ENCODE data around the gene S100A3.

Gene S100A3

GRCh38 chr1:153515504-153516394 lies 33.3 kb downstream of the S100A3 start:
- in situ Hi-C loops (cut with MboI; ENCODE audit: low sequenced_read_pairs), result loop anchor here (25.0 kb wide), 2 partner anchors 247 to 472 kb away; partner anchors contain the start of genes JTB, RAB13 and RPS27

DNA sequence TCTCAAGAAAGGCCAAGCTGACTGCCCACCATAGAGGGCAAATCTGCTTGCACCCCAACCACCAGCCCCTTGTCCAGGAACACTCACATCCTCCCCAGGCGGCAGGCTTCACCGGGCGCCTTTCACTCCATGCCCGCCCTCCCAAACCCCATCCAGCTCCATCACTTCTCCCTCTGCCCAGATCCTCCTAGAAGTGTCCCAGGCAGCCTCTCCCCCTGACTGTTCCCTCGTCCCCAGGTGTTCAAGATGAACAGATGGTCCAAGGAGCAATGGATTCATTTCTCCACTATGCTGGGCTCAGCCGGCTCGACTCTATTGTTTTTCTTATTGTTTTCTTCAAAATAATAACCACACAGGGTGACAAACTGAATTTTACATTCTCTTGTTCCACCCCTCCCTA lies 35.4 kb downstream of the S100A3 start:
- in situ Hi-C loops (cut with MboI; ENCODE audit: low sequenced_read_pairs), result loop anchor here (25.0 kb wide), 2 partner anchors 249 to 474 kb away; partner anchors contain the start of genes JTB, RAB13 and RPS27

GRCh38 chr1:153513023-153513422 lies 36.0 kb downstream of the S100A3 start:
- in situ Hi-C loops (cut with MboI; ENCODE audit: low sequenced_read_pairs), result loop anchor here (25.0 kb wide), 2 partner anchors 249 to 474 kb away; partner anchors contain the start of genes JTB, RAB13 and RPS27

DNA sequence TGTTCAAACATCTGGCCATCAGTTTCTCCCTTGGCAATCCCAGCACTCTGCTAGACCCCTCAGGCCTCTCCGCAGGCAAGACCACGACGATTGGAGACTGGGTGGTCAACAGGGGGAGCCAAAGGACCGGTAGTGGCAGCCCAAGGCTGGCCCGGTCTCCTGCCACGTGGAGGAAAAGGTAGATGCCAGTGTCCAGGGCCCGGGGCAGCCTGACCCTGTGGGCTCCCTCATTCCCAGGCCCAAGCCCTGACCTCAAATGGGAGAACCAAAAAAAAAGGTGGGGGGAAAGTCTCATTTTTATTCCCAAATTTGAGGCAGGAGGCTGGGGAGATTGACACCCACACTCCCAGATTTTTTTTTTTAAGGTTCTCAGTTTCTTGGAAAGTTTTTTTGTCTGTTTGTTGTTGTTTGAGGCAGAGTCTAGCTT lies 38.1 kb downstream of the S100A3 start:
- in situ Hi-C loops (cut with MboI; ENCODE audit: low sequenced_read_pairs), result loop anchor here (25.0 kb wide), 2 partner anchors 251 to 476 kb away; partner anchors contain the start of genes JTB, RAB13 and RPS27

- in situ Hi-C loops (cut with MboI; ENCODE audit: low sequenced_read_pairs), result loop anchor here (25.0 kb wide), 2 partner anchors 252 to 477 kb away; partner anchors contain the start of genes JTB, RAB13 and RPS27
Measured at GRCh38 chr1:153509729-153510354, 39.2 kb downstream of the S100A3 start.

GRCh38 chr1:153509036-153509435 lies 40.0 kb downstream of the S100A3 start:
- in situ Hi-C loops (cut with MboI; ENCODE audit: low sequenced_read_pairs), result loop anchor here (25.0 kb wide), 2 partner anchors 253 to 478 kb away; partner anchors contain the start of genes JTB, RAB13 and RPS27

- in situ Hi-C loops (cut with MboI; ENCODE audit: low sequenced_read_pairs), result loop anchor here (25.0 kb wide), 2 partner anchors 254 to 479 kb away; partner anchors contain the start of genes JTB, RAB13 and RPS27
Measured at GRCh38 chr1:153507926-153508583, 41.0 kb downstream of the S100A3 start.

GRCh38 chr1:153506831-153507413 lies 42.1 kb downstream of the S100A3 start:
- in situ Hi-C loops (cut with MboI; ENCODE audit: low sequenced_read_pairs), result loop anchor here (25.0 kb wide), 2 partner anchors 255 to 480 kb away; partner anchors contain the start of genes JTB, RAB13 and RPS27

GRCh38 chr1:153506386-153506785 lies 42.7 kb downstream of the S100A3 start:
- in situ Hi-C loops (cut with MboI; ENCODE audit: low sequenced_read_pairs), result loop anchor here (25.0 kb wide), 2 partner anchors 256 to 481 kb away; partner anchors contain the start of genes JTB, RAB13 and RPS27

GRCh38 chr1:153505576-153505975 lies 43.5 kb downstream of the S100A3 start:
- in situ Hi-C loops (cut with MboI; ENCODE audit: low sequenced_read_pairs), result loop anchor here (25.0 kb wide), 2 partner anchors 257 to 482 kb away; partner anchors contain the start of genes JTB, RAB13 and RPS27

- in situ Hi-C loops (cut with MboI; ENCODE audit: low sequenced_read_pairs), result loop anchor here (25.0 kb wide), 2 partner anchors 259 to 484 kb away; partner anchors contain the start of genes JTB, RAB13 and RPS27
Measured at GRCh38 chr1:153503766-153504165, 45.3 kb downstream of the S100A3 start.

- in situ Hi-C loops (cut with MboI; ENCODE audit: low sequenced_read_pairs), result loop anchor here (5.0 kb wide), 1 partner anchor 146 kb away; no protein-coding TSS in a partner anchor
Measured at GRCh38 chr1:153498746-153499145, 50.3 kb downstream of the S100A3 start.

All from HL-60/S4 treated with retinoic acid at 250 ng/mL for 4 days and 3 days (cell line).